K562 (cell line): ENCODE results near the gene CEACAM20. TPM values are rescaled to one million over a fixed set of nuclear protein-coding genes. Genes with fewer than 3 reads are reported as not detected.
A peak's percentile ranks its signal among the peaks of the same experiment; 100 is the strongest.

ENCODE experiments used
- ATAC-seq: fragments of 200-7000 bp; cut with Tn5 transposase; 3 replicates; pipeline ENCODE4 v1.9.1; 2020; ENCODE audit warnings: moderate library complexity
- BruUV-seq: library from RNA; stranded (reverse); fragments of 400-500 nt; replicated peaks from 2 replicates; lab custom pipeline; 2021; lab: Mats Ljungman, UMichigan
- CTCF ChIA-PET: fragments of 300-600 bp; formaldehyde crosslinking; extraction: SDS; loops from one replicate; lab custom pipeline; 2021; ENCODE audit warnings: low intra/inter-chr PET ratio; lab: Yijun Ruan, JAX
- POLR2A ChIA-PET: fragments of 300-600, 350-650 bp; sonication (Branson Sonifier 250); formaldehyde crosslinking; extraction: SDS; loops from one replicate; lab custom pipeline; 2021; ENCODE audit warnings: antibody characterized with exemption, inconsistent platforms; lab: Yijun Ruan, JAX
- DNase-seq, 4 experiments: peaks; one replicate each; pipeline versions ENCODE4 v3.0.0 to v3.0.0-alpha.2; 2011 to 2018; ENCODE audit warnings: low spot score in 3 of 4, mixed read lengths in 3 of 4; ENCODE audit errors: extremely low read depth in 1 of 4
- FAIRE-seq: peaks from 2 replicates; lab custom pipeline; 2011; peaks lifted over from hg19 to GRCh38; lab: Jason Lieb, UNC
- H2AFZ ChIP-seq: 2 replicates; pipeline ENCODE4 v1.6.0; 2011; ENCODE audit warnings: low read depth, low read length, control low read depth, inconsistent platforms
- H3K27ac ChIP-seq: fragments of 200-600 bp; 3 replicates; pipeline ENCODE4 v1.8.0; 2011; ENCODE audit warnings: low read depth, mild to moderate bottlenecking, control low read depth, inconsistent platforms, low read length, moderate library complexity, mixed read lengths; ENCODE audit errors: extremely low read depth
- H3K27me3 ChIP-seq, 2 experiments: fragments of 300-600 bp in 1 of 2; 2 replicates in 1 of 2; 3 replicates in 1 of 2; pipeline versions ENCODE4 v1.6.0 to v1.8.0; 2011; ENCODE audit warnings: inconsistent platforms in 2 of 2, low read length in 2 of 2, mild to moderate bottlenecking in 1 of 2, mixed read lengths in 1 of 2, moderate library complexity in 1 of 2; ENCODE audit not compliant: control insufficient read depth in 2 of 2, insufficient read depth in 2 of 2
- H3K36me3 ChIP-seq: fragments of 300-600 bp; 3 replicates; pipeline ENCODE4 v1.8.0; 2011; ENCODE audit warnings: mild to moderate bottlenecking, low read length, inconsistent platforms; ENCODE audit not compliant: control insufficient read depth, insufficient read depth
- H3K4me1 ChIP-seq, 2 experiments: fragments of 200-600 bp in 1 of 2; replicated peaks in 1 of 2; 2 replicates in 1 of 2; 3 replicates in 1 of 2; pipeline versions ENCODE4 v1.5.1 to v1.8.0; 2011; ENCODE audit warnings: inconsistent platforms in 2 of 2, low read length in 2 of 2, mild to moderate bottlenecking in 1 of 2, mixed read lengths in 1 of 2, moderate library complexity in 1 of 2; ENCODE audit not compliant: control insufficient read depth in 2 of 2, insufficient read depth in 2 of 2
- H3K4me2 ChIP-seq: 2 replicates; pipeline ENCODE4 v1.6.1; 2011; ENCODE audit warnings: low read length, control low read depth, inconsistent platforms, mixed read lengths; ENCODE audit not compliant: insufficient read depth
- H3K4me3 ChIP-seq: fragments of 200-600 bp; sonication (generic), shearing (Covaris generic); 2 replicates; pipeline ENCODE4 v1.5.1; 2016; ENCODE audit warnings: control low read depth, inconsistent platforms
- H3K79me2 ChIP-seq: fragments of 200-600 bp; 3 replicates; pipeline ENCODE4 v1.8.0; 2011; ENCODE audit warnings: low read length, inconsistent platforms; ENCODE audit not compliant: control insufficient read depth, insufficient read depth
- H3K9ac ChIP-seq, 2 experiments: 2 replicates each; pipeline versions ENCODE4 v1.6.0 to v1.6.1; 2011; ENCODE audit warnings: low read depth in 2 of 2, low read length in 2 of 2, control low read depth in 1 of 2, inconsistent platforms in 1 of 2, mild to moderate bottlenecking in 1 of 2, mixed read lengths in 1 of 2; ENCODE audit not compliant: insufficient read depth in 1 of 2
- H3K9me1 ChIP-seq: one replicate; pipeline ENCODE4 v1.6.0; 2011; ENCODE audit warnings: inconsistent platforms, mild to moderate bottlenecking, low read length, moderate library complexity; ENCODE audit not compliant: control insufficient read depth, insufficient read depth
- H3K9me3 ChIP-seq: replicated peaks from 2 replicates; pipeline ENCODE4 v1.5.1; 2011; ENCODE audit warnings: low read depth, low read length, inconsistent platforms; ENCODE audit not compliant: control insufficient read depth, insufficient read depth
- H4K20me1 ChIP-seq: replicated peaks from 2 replicates; pipeline ENCODE4 v1.6.1; 2011; ENCODE audit warnings: low read length, inconsistent platforms, mixed read lengths; ENCODE audit not compliant: control insufficient read depth, insufficient read depth
- AFF4 ChIP-seq: sonication (generic); formaldehyde crosslinking; IDR thresholded peaks from 2 replicates; pipeline ENCODE4 v1.8.0; 2023; ENCODE audit warnings: mild to moderate bottlenecking, missing genetic modification reagents
- C11orf30 ChIP-seq: fragments of 450-650 bp; IDR thresholded peaks from 2 replicates; pipeline ENCODE4 v1.6.1; 2016; ENCODE audit warnings: low read depth, mild to moderate bottlenecking
- CBX3 ChIP-seq, 2 experiments: IDR thresholded peaks; 1 replicate in 1 of 2; 2 replicates in 1 of 2; pipeline ENCODE4 v1.6.1; 2012; ENCODE audit warnings: inconsistent platforms in 2 of 2, low read length in 2 of 2, borderline replicate concordance in 1 of 2, control low read depth in 1 of 2
- FOXJ3 ChIP-seq: sonication (generic); formaldehyde crosslinking; IDR thresholded peaks from 2 replicates; pipeline ENCODE4 v1.4.0; 2020; ENCODE audit warnings: mild to moderate bottlenecking, missing genetic modification reagents
- JUND ChIP-seq, 2 experiments: IDR thresholded peaks; 2 replicates in 1 of 2; 3 replicates in 1 of 2; pipeline ENCODE4 v1.6.1; 2011; ENCODE audit warnings: borderline replicate concordance in 2 of 2, low read depth in 2 of 2, low read length in 2 of 2, improper control_type of control experiment in 1 of 2, missing biosample characterization in 1 of 2, missing genetic modification characterization in 1 of 2, missing genetic modification reagents in 1 of 2
- MAFG ChIP-seq: fragments of 450-650 bp; conservative IDR thresholded peaks from 2 replicates; pipeline ENCODE4 v1.6.1; 2016; ENCODE audit warnings: missing genetic modification characterization, missing compliant biosample characterization
- NELFE ChIP-seq: IDR thresholded peaks from 2 replicates; pipeline ENCODE4 v1.6.1; 2011; ENCODE audit warnings: mild to moderate bottlenecking; ENCODE audit not compliant: insufficient read depth, insufficient read length
- PRMT5 ChIP-seq: sonication (generic); formaldehyde crosslinking; IDR thresholded peaks from 2 replicates; pipeline ENCODE4 v1.5.0; 2020; ENCODE audit warnings: missing genetic modification reagents
- SAFB ChIP-seq: fragments of 200-400 bp; formaldehyde crosslinking; IDR thresholded peaks from 2 replicates; pipeline ENCODE4 v1.6.1; 2017; ENCODE audit warnings: low read depth, low read length, borderline replicate concordance
- U2AF1 ChIP-seq: fragments of 200-400 bp; formaldehyde crosslinking; optimal IDR thresholded peaks from 2 replicates; pipeline ENCODE3; 2017; ENCODE audit warnings: mild to moderate bottlenecking, low read depth, low read length, moderate library complexity
- USF2 ChIP-seq: sonication (generic); formaldehyde crosslinking; IDR thresholded peaks from 2 replicates; pipeline ENCODE4 v1.5.0; 2020; ENCODE audit warnings: missing genetic modification reagents
- ZNF165 ChIP-seq: fragments of 250-450 bp; sonication (Bioruptor Pico); IDR thresholded peaks from 2 replicates; pipeline ENCODE4 v1.4.0; 2020; ENCODE audit warnings: borderline replicate concordance
- ZNF316 ChIP-seq: fragments of 450-650 bp; IDR thresholded peaks from 2 replicates; pipeline ENCODE4 v1.6.1; 2016
- ZNF354B ChIP-seq: fragments of 250-450 bp; sonication (Bioruptor Pico); IDR thresholded peaks from 2 replicates; pipeline ENCODE4 v1.4.0; 2020
- WGBS: fragments of 100-300 bp; shearing (Covaris generic); methylation state at CpG from one replicate; pipeline ENCODE4 v1.1.6; 2016; ENCODE audit warnings: low coverage, mixed read lengths; ENCODE audit not compliant: insufficient coverage; ENCODE audit errors: missing lambda C conversion rate; 5-methylcytosine and 5-hydroxymethylcytosine counted together
- in situ Hi-C: fragments of 300-500 bp; cut with MboI; formaldehyde crosslinking; loops from 4 replicates; pipeline ENCODE4 v1.15.0; 2018; ENCODE audit warnings: inconsistent platforms, mixed read lengths
- intact Hi-C: fragments of 100-400 bp; cut with micrococcal nuclease; formaldehyde crosslinking; loops from 2 replicates; pipeline ENCODE4 v1.14.2; 2022
- polyA plus RNA-seq, 8 experiments: library from polyadenylated mRNA; depleted of rRNA in 4 of 8; stranded (reverse) in 5 of 8; unstranded in 3 of 8; fragments of >200 nt; fragmentation: Nextera tagmentation in 2 of 8; fragmentation: Illumina TruSeq in 1 of 8; extraction: Ambion mirVana in 2 of 8; extraction: Trizol in 1 of 8; gene quantifications; 2 replicates each; pipeline versions ENCODE4 v1.2.1 to v1.2.3, GENCODE V29; 2011 to 2014; ENCODE audit warnings: inconsistent platforms in 1 of 8, missing spikeins in 1 of 8
- total RNA-seq, 7 experiments: library from RNA; depleted of rRNA in 6 of 7; stranded (reverse); fragments of >200 nt in 6 of 7; fragmentation: Illumina TruSeq in 2 of 7; extraction: Trizol in 2 of 7; gene quantifications; 2 replicates each; pipeline versions ENCODE4 v1.2.1 to v1.2.3, GENCODE V29; 2011 to 2021; ENCODE audit warnings: low replicate concordance in 1 of 7

The CEACAM20 gene
- total and polyA plus RNA-seq, 9 of the 15 experiments (the other 6 are each of a cell fraction or from before 2014, with no cell fraction given) = not detected

- TF ChIP-seq CBX3 (IDR thresholded peaks at IDR 0.05; ENCODE audit: borderline replicate concordance in 1 of 2, low read length in 2 of 2) (no peak), NELFE (no peak)
- TF ChIP-seq, all 486 proteins: peak for 0
These were observed 30.5 kb downstream of the CEACAM20 start (continued) for GRCh38 chr19:44498988-44499387.

- Histone ChIP-seq H3K27me3 (no peaks in the 10 kb centered on the region), H3K9ac (no peak overlapping the region), H3K79me2 (peaks cover 29% of the 10 kb centered on the region), H2AFZ (no peak overlapping the region), H3K4me2 (no peak overlapping the region), H3K9me1 (no peaks in the 10 kb centered on the region), H4K20me1 (no peaks in the 10 kb centered on the region), H3K36me3 (peaks cover 55% of the 10 kb centered on the region; the same call in 2 of the 3 replicates), H3K4me3 (no peak overlapping the region), H3K27ac (no peak overlapping the region), H3K4me1 (peaks cover 7 to 22% of the 10 kb centered on the region in 2 experiments; a peak in 3 of 5 replicates), H3K9me3 (peaks cover 21% of the 10 kb centered on the region)
- ATAC-seq (no peak), DNase-seq (no peak), FAIRE-seq (no peak)
- 89% methylated on average over 1 of the region's 1 CpG for WGBS
- intact Hi-C loops = no loop called here
- CTCF ChIA-PET = no interaction called here
- no TSS peak for BruUV-seq
- POLR2A ChIA-PET = no interaction called here
- in situ Hi-C loops = no loop called here
- TF ChIP-seq FOXJ3 (CRISPR knock-in tag) (no peak), SAFB (no peak), USF2 (no peak), U2AF1 (no peak), ZNF165 (CRISPR knock-in tag) (no peak), MAFG (peak; percentile 49), AFF4 (CRISPR knock-in tag) (no peak), JUND (IDR thresholded peaks at IDR 0.05; ENCODE audit: borderline replicate concordance, low read depth, low read length) (no peak), JUND (tag; IDR thresholded peaks at IDR 0.05; ENCODE audit: borderline replicate concordance, low read depth, low read length) (no peak), C11orf30 (peak; percentile 61; the same call in 1 of the 2 replicates), ZNF316 (peak; percentile 79), ZNF354B (CRISPR knock-in tag) (no peak), PRMT5 (CRISPR knock-in tag) (no peak)
These were observed 32.8 kb downstream of the CEACAM20 start for GRCh38 chr19:44496711-44497110.
